GM10266 (cell line): Measurements from ENCODE around the gene AJAP1.

Experiments
- DNase-seq: peaks from one replicate; pipeline ENCODE4 v3.0.0; 2012; ENCODE audit errors: extremely low spot score
- TF ChIP-seq, protein P1 (sequence below): IDR thresholded peaks from 2 replicates; pipeline ENCODE4 v1.5.1; 2012; ENCODE audit warnings: mild to moderate bottlenecking, low read depth; ENCODE audit not compliant: control insufficient read depth, insufficient read depth; ENCODE audit errors: missing control alignments

AJAP1 gene

DNA sequence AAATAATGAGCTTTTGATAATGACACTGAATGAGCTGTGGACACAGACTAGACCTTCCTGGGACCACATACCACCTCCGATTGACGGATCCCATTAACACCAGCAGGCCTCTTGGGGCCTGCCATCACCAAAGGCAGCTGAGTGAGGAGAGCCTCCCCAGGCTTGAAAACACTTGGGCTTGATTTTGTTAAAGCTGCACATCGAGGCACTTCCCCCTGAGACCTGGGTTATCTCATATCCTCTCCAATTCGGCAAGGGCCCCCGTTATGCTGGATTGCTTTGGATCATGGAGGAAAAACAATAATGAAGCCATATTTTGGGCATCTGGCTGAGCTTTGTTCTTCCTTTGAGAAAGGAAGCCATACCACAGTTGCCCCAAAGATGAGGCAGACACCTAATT, 143.0 kb downstream of the AJAP1 start:
- no peak for DNase-seq

GRCh38 chr1:4801192-4801924, 146.9 kb downstream of the AJAP1 start:
- no peak for DNase-seq
- TF ChIP-seq, protein P1, sequence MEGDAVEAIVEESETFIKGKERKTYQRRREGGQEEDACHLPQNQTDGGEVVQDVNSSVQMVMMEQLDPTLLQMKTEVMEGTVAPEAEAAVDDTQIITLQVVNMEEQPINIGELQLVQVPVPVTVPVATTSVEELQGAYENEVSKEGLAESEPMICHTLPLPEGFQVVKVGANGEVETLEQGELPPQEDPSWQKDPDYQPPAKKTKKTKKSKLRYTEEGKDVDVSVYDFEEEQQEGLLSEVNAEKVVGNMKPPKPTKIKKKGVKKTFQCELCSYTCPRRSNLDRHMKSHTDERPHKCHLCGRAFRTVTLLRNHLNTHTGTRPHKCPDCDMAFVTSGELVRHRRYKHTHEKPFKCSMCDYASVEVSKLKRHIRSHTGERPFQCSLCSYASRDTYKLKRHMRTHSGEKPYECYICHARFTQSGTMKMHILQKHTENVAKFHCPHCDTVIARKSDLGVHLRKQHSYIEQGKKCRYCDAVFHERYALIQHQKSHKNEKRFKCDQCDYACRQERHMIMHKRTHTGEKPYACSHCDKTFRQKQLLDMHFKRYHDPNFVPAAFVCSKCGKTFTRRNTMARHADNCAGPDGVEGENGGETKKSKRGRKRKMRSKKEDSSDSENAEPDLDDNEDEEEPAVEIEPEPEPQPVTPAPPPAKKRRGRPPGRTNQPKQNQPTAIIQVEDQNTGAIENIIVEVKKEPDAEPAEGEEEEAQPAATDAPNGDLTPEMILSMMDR: no peak

More for the DNA sequence above, 143.0 kb downstream of the AJAP1 start:
- TF ChIP-seq, protein P1: no peak

- TF ChIP-seq, protein P1: no peak
Measured at GRCh38 chr1:4802024-4802423, 147.6 kb downstream of the AJAP1 start.

GRCh38 chr1:4803335-4803734, 148.9 kb downstream of the AJAP1 start:
- no peak for DNase-seq
- TF ChIP-seq, protein P1: no peak

More at GRCh38 chr1:4802024-4802423, 147.6 kb downstream of the AJAP1 start:
- no peak for DNase-seq

- DNase-seq: no peak
- TF ChIP-seq, protein P1: no peak
Measured at GRCh38 chr1:4805987-4806386, 151.6 kb downstream of the AJAP1 start.

DNA sequence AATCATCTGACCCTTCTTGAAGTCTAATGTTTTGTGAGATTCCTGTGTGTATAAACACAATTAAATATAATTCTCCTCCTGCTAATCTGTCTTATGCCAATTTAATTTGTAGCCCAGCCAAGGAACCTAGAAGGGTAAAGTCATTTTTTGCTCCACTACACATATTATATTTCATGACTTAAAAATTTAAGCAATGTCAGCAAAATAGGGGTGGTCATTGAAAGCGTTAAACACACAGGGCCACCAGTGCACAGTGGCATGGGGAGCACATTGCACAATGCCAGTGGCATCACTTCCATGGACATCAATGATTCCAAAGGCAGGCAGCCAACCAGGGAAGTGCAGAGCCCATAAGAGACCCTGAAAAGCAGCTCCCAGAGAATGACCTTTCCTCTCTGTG, 166.1 kb downstream of the AJAP1 start:
- no peak for DNase-seq
- TF ChIP-seq, protein P1: no peak

DNA sequence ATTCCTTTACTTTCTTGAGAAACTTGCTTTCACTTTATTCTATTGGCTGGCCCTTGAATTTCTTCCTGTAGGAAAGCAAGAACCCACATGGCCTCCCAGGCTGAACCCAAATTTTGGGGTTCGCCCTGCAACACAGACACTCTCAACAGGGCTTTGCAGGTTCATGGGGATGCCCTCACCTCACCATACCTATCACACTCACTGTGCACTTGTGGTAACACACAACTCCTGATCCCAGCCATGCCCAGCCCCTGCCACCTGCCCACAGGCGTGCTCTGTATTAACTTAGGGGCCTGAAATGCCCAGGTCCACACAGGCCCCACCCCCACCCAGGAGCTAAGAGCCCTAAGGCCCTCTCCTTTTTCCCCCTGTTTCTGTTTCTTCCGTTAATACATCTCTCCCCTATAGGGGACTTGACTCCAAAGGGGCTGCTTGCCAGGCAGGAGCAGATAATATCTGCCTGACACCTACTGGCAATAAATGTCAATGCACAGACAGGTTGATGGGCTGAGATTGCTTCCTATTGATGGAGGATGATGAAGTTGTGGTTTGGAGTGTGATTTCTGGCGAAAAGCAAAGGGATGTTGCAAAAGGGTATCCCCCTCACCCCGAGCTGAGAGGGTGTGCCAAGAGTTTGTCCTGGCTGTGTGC, 171.5 kb downstream of the AJAP1 start:
- TF ChIP-seq, protein P1: peak; percentile 63
- peak; percentile 26 for DNase-seq
